Heart left ventricle (tissue), 16 donors: Measurements from ENCODE around the gene HMCN2. TPM values are rescaled to one million over a fixed set of nuclear protein-coding genes. Genes with fewer than 3 reads are reported as not detected.

Experiments used
- ATAC-seq, 4 donors: fragments of 200-7000 bp; cut with Tn5 transposase; one replicate each; pipeline ENCODE4 v1.9.1; 2020 to 2022; ENCODE audit warnings: moderate library complexity in 4 of 4, mild to moderate bottlenecking in 3 of 4, moderate number of reproducible peaks in 1 of 4
- DNase-seq, 5 donors: peaks; one replicate each; pipeline ENCODE4 v3.0.0-alpha.2; 2020
- H3K27ac ChIP-seq, 12 donors: fragments of 200-600 bp; sonication (generic) in 4 of 12; one replicate each; pipeline versions ENCODE4 v1.5.0 to v1.8.0; 2016 to 2022; ENCODE audit warnings: mild to moderate bottlenecking in 2 of 12
- H3K27me3 ChIP-seq, 9 donors: fragments of 200-600 bp; sonication (generic) in 2 of 9; one replicate each; pipeline versions ENCODE4 v1.5.1 to v1.8.0; 2016 to 2022; ENCODE audit warnings: mild to moderate bottlenecking in 3 of 9
- H3K36me3 ChIP-seq, 9 donors: fragments of 200-600 bp; sonication (generic) in 2 of 9; one replicate each; pipeline versions ENCODE4 v1.5.0 to v1.8.0; 2018 to 2022; ENCODE audit warnings: mild to moderate bottlenecking in 2 of 9
- H3K4me1 ChIP-seq, 12 donors: fragments of 200-600 bp; sonication (generic) in 4 of 12; one replicate each; pipeline versions ENCODE4 v1.5.0 to v1.8.0; 2016 to 2022; ENCODE audit warnings: mild to moderate bottlenecking in 3 of 12
- H3K4me3 ChIP-seq, 12 donors: fragments of 200-600 bp; sonication (generic) in 4 of 12; one replicate each; pipeline versions ENCODE4 v1.5.0 to v1.8.0; 2017 to 2022; ENCODE audit warnings: mild to moderate bottlenecking in 9 of 12, moderate library complexity in 4 of 12
- H3K9me3 ChIP-seq, 12 donors: fragments of 200-600 bp; sonication (generic) in 4 of 12; one replicate each; pipeline versions ENCODE4 v1.5.0 to v1.8.0; 2016 to 2022; ENCODE audit warnings: mild to moderate bottlenecking in 1 of 12
- POLR2A ChIP-seq, 2 donors: fragments of 450-650 bp; IDR thresholded peaks; one replicate each; pipeline ENCODE4 v1.6.1; 2017; ENCODE audit warnings: antibody characterized with exemption in 2 of 2, mild to moderate bottlenecking in 2 of 2, moderate library complexity in 2 of 2
- WGBS, 4 donors: extraction: QIAGEN DNeasy Blood & Tissue Kit in 2 of 4; methylation state at CpG; one replicate each; pipeline versions ENCODE4 v1.1.5 to v1.1.7; 2013 to 2018; 5-methylcytosine and 5-hydroxymethylcytosine counted together
- intact Hi-C, 10 donors: fragments of 100-400 bp; cut with DNase I; formaldehyde crosslinking; loops; one replicate each; pipeline versions ENCODE4 v1.11.1 to v1.14.2; 2022
- polyA plus RNA-seq, 2 donors: library from polyadenylated mRNA; stranded (reverse); fragments of 200-250 nt; gene quantifications; one replicate each; pipeline ENCODE4 v1.2.3, GENCODE V29; 2013
- total RNA-seq, 9 donors: library from RNA; depleted of rRNA in 2 of 9; stranded (reverse); fragments of >200 nt in 2 of 9; fragmentation: NEBNext Ultra II Directional in 3 of 9; extraction: Animal tissue kit (Norgen Biotek cat#: 25700) in 3 of 9; gene quantifications; one replicate each; pipeline versions ENCODE4 v1.1.0 to v1.2.4, GENCODE V29; 2016 to 2023
- TF ChIP-seq, protein P1 (sequence below), 12 donors: fragments of 200-600 bp; sonication (generic) in 4 of 12; IDR thresholded peaks; one replicate each; pipeline versions ENCODE4 v1.5.0 to v1.8.0; 2018 to 2022; ENCODE audit warnings: antibody characterized with exemption in 12 of 12, mild to moderate bottlenecking in 5 of 12
- donor health status: ischemic (EF 13 %, LVEDD 7.1; RV severe dilation, severe dysfunction).
- donor health status: healthy with polysubstance abuse.
- donor health status: DM: no; HTN: yes; CAD: no.
- donor health status: DM: no; HTN: no; CAD: no.
- donor health status: ischemic (EF 25% LVEDD 6.9; RV normal size, moderate dysfunction).
- donor health status: ischemic (EF 25% LVEDD 5.7; RV mildly dilated, moderate dysfunction).
- donor health status: healthy.
- donor health status: DM: yes; HTN: yes; CAD: no.
- donor health status: ischemic (EF 35%, LVEDD 5.7; RV mildly dilated, moderate dysfunction).
- donor health status: nonischemic (EF 11% LVEDD 7.7; RV severe dilation, severe dysfunction).
- donor health status: DM: yes; HTN: yes; CAD: no.
- donor health status: PGD.
- donor health status: ischemic (EF 29% LVEDD 5.4; RV normal size, mild dysfunction).
- donor health status: nonischemic (EF 23%, LVEDD 6.1; RV moderate dilation, normal function).

The HMCN2 gene
- total and polyA plus RNA-seq, 11 donors = 2.3 to 10.4 (median 4.3) TPM

DNA sequence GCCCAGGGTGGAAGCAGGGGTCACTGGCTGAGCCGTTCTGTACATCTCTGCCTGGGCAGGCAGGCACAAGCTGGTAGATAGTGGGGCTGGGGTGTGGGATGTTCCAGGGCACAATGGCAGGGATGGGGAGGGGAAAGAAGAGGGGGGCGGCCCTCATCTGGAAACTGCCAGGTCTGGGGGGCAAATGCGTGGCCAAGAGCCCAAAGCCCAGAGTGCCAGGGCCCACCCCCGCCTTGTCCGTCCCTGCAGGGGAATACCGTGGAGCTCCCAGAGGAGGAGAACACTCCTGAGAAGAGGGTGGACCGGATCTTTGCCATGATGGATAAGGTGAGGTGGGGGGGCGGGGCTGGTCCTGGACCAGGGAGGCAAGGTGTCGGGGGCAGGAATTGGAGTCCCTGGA lies 42.7 kb upstream of the HMCN2 start:
- 87 to 95% (median 90%) methylated on average over 8 to 9 of the region's 9 CpGs for WGBS, 4 donors
- H3K4me3 ChIP-seq = no peak overlapping the region
- DNase-seq = no peak
- peaks cover 0 to 4% (median 0%) of the 10 kb centered on the region in 9 donors for H3K36me3 ChIP-seq
- peaks cover 0 to 9% (median 0%) of the 10 kb centered on the region in 12 donors for H3K4me1 ChIP-seq
- peaks cover 0 to 11% (median 7%) of the 10 kb centered on the region in 12 donors for H3K9me3 ChIP-seq
- intact Hi-C loops = no loop called here
- TF ChIP-seq, protein P1, sequence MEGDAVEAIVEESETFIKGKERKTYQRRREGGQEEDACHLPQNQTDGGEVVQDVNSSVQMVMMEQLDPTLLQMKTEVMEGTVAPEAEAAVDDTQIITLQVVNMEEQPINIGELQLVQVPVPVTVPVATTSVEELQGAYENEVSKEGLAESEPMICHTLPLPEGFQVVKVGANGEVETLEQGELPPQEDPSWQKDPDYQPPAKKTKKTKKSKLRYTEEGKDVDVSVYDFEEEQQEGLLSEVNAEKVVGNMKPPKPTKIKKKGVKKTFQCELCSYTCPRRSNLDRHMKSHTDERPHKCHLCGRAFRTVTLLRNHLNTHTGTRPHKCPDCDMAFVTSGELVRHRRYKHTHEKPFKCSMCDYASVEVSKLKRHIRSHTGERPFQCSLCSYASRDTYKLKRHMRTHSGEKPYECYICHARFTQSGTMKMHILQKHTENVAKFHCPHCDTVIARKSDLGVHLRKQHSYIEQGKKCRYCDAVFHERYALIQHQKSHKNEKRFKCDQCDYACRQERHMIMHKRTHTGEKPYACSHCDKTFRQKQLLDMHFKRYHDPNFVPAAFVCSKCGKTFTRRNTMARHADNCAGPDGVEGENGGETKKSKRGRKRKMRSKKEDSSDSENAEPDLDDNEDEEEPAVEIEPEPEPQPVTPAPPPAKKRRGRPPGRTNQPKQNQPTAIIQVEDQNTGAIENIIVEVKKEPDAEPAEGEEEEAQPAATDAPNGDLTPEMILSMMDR (IDR thresholded peaks at IDR 0.05) = no peak
- TF ChIP-seq POLR2A (IDR thresholded peaks at IDR 0.05) = no peak
- no peak overlapping the region for H3K27ac ChIP-seq
- ATAC-seq = no peak
- H3K27me3 ChIP-seq = no peaks in the 10 kb centered on the region

DNA sequence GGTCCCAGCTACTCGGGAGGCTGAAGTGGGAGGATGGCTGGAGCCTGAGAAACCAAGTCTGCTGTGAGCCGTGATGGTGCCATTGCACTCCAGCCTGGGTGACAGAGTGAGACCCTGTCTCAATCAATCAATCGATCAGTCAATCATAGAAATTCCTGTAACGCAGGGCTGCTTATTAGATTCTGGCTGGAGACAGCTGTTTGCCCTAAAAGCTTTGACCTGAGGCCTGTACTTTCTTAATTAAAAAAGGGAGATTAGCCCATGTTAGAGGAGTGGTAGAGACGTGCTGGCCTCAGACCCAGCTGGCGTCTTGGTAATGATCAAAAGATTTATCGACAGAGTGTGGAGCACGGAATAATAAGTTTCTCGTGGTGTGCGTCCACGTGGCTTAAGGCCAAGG lies 40.5 kb upstream of the HMCN2 start:
- H3K9me3 ChIP-seq = peaks cover 0 to 17% (median 10%) of the 10 kb centered on the region in 12 donors
- H3K36me3 ChIP-seq = peaks cover 0 to 4% (median 0%) of the 10 kb centered on the region in 9 donors
- no peak for DNase-seq
- intact Hi-C loops = no loop called here
- no peak overlapping the region for H3K27ac ChIP-seq
- WGBS, 4 donors = 82 to 95% (median 92%) methylated on average over 11 of the region's 11 CpGs
- no peaks in the 10 kb centered on the region for H3K27me3 ChIP-seq
- H3K4me1 ChIP-seq = peaks cover 0 to 8% (median 0%) of the 10 kb centered on the region in 12 donors
- TF ChIP-seq POLR2A (IDR thresholded peaks at IDR 0.05) = no peak
- TF ChIP-seq, protein P1 (IDR thresholded peaks at IDR 0.05) = no peak
- no peak for ATAC-seq
- H3K4me3 ChIP-seq = no peak overlapping the region

DNA sequence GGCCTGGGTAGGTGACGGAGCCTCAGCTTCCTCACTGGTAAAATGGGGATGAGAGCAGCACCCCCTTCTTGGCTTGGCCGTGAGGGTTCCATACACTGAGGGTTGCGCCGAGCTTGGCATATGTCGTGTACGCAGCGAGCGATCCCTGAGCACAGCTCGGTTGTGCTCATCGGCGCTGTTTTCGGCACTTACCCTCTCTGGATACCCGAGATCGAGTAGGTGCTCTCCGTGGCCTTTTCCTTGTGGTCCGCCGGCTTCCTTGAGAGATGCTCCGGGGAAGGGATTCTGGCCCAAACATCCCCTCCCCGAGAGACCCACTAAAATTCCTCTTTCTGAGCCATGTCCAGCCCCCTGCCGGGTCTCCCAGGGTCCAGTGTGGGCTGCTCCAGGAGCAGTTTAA lies 40.0 kb upstream of the HMCN2 start:
- intact Hi-C loops = no loop called here
- TF ChIP-seq POLR2A (IDR thresholded peaks at IDR 0.05) = no peak
- TF ChIP-seq, protein P1 (IDR thresholded peaks at IDR 0.05) = no peak
- ATAC-seq (no peak), DNase-seq (no peak)
- WGBS, 4 donors = 95 to 99% (median 97%) methylated on average over 19 to 20 of the region's 20 CpGs
- H3K9me3 ChIP-seq = peaks cover 0 to 17% (median 10%) of the 10 kb centered on the region in 12 donors
- H3K27ac ChIP-seq = no peak overlapping the region
- H3K36me3 ChIP-seq = peaks cover 0 to 4% (median 0%) of the 10 kb centered on the region in 9 donors
- no peaks in the 10 kb centered on the region for H3K27me3 ChIP-seq
- peaks cover 0 to 4% (median 0%) of the 10 kb centered on the region in 12 donors for H3K4me1 ChIP-seq
- H3K4me3 ChIP-seq = no peak overlapping the region

DNA sequence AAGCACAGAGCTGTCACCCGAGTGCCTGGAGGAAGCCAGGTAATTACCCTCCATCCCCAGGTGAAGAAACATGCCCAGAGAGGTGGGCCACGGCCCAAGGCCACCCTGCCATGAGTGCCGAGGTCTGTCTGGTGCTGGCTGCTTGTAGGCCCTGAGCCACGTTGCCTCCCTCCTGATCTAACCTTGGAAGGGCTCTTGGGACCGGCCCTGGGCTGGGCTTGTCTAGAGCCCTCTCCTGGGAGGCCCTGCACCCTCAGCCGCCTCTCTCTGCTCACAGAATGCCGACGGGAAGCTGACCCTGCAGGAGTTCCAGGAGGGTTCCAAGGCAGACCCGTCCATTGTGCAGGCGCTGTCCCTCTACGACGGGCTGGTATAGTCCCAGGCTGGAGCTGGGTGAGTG lies 39.4 kb upstream of the HMCN2 start:
- TF ChIP-seq, protein P1 (IDR thresholded peaks at IDR 0.05) = no peak
- TF ChIP-seq POLR2A (IDR thresholded peaks at IDR 0.05) = no peak
- Histone ChIP-seq H3K27me3 (no peaks in the 10 kb centered on the region), H3K27ac (no peak overlapping the region), H3K4me1 (no peaks in the 10 kb centered on the region), H3K36me3 (peaks cover 0 to 4% (median 0%) of the 10 kb centered on the region in 9 donors), H3K9me3 (peaks cover 0 to 17% (median 10%) of the 10 kb centered on the region in 12 donors), H3K4me3 (no peak overlapping the region)
- WGBS, 4 donors = 92 to 95% (median 94%) methylated on average over 10 to 12 of the region's 12 CpGs
- ATAC-seq (peak in 1 of 4 donors; percentile 39), DNase-seq (no peak)
- intact Hi-C loops = no loop called here
